Measurements from ENCODE around the gene ARHGEF26.

ARHGEF26 gene

GRCh38 chr3:154240235-154240634 lies 119.0 kb downstream of the ARHGEF26 start:
- DNase-seq (ENCODE audit: low read depth in 1 of 2, low spot score in 1 of 2), result no peak
- Histone ChIP-seq H3K27ac (replicated peaks) (no peak overlapping the region), H3K27me3 (ENCODE audit: insufficient read depth, poor library complexity, severe bottlenecking) (no peaks in the 10 kb centered on the region), H3K4me3 (replicated peaks; ENCODE audit: insufficient read depth, low read length) (no peak overlapping the region)
- TF ChIP-seq GABPA (IDR thresholded peaks at IDR 0.05; ENCODE audit: low read depth), result no peak
- no peak for TF ChIP-seq POLR2AphosphoS5 (IDR thresholded peaks at IDR 0.05; ENCODE audit: low read depth)
- TF ChIP-seq SPI1 (IDR thresholded peaks at IDR 0.05; ENCODE audit: borderline replicate concordance, low read depth), result no peak
- TF ChIP-seq CTCF (IDR thresholded peaks at IDR 0.05; ENCODE audit: insufficient read depth, low read length), result no peak
- no peak for TF ChIP-seq REST (IDR thresholded peaks at IDR 0.05; ENCODE audit: insufficient replicate concordance, low read depth)

- H3K27me3 ChIP-seq (ENCODE audit: insufficient read depth, poor library complexity, severe bottlenecking), result no peaks in the 10 kb centered on the region
- DNase-seq (ENCODE audit: low read depth in 1 of 2, low spot score in 1 of 2), result no peak
- H3K4me3 ChIP-seq (replicated peaks; ENCODE audit: insufficient read depth, low read length), result no peak overlapping the region
- no peak overlapping the region for H3K27ac ChIP-seq (replicated peaks)
- TF ChIP-seq GABPA (IDR thresholded peaks at IDR 0.05; ENCODE audit: low read depth), result no peak
- TF ChIP-seq REST (IDR thresholded peaks at IDR 0.05; ENCODE audit: insufficient replicate concordance, low read depth), result no peak
- no peak for TF ChIP-seq SPI1 (IDR thresholded peaks at IDR 0.05; ENCODE audit: borderline replicate concordance, low read depth)
- TF ChIP-seq CTCF (IDR thresholded peaks at IDR 0.05; ENCODE audit: insufficient read depth, low read length), result no peak
- no peak for TF ChIP-seq POLR2AphosphoS5 (IDR thresholded peaks at IDR 0.05; ENCODE audit: low read depth)
These were observed 120.3 kb downstream of the ARHGEF26 start for GRCh38 chr3:154241496-154241895.

- TF ChIP-seq SPI1 (IDR thresholded peaks at IDR 0.05; ENCODE audit: borderline replicate concordance, low read depth) (no peak), POLR2AphosphoS5 (IDR thresholded peaks at IDR 0.05; ENCODE audit: low read depth) (no peak), GABPA (IDR thresholded peaks at IDR 0.05; ENCODE audit: low read depth) (no peak), CTCF (IDR thresholded peaks at IDR 0.05; ENCODE audit: insufficient read depth, low read length) (no peak), REST (IDR thresholded peaks at IDR 0.05; ENCODE audit: insufficient replicate concordance, low read depth) (no peak)
- DNase-seq (ENCODE audit: low read depth in 1 of 2, low spot score in 1 of 2), result no peak
- Histone ChIP-seq H3K27ac (replicated peaks) (no peak overlapping the region), H3K27me3 (ENCODE audit: insufficient read depth, poor library complexity, severe bottlenecking) (no peaks in the 10 kb centered on the region), H3K4me3 (replicated peaks; ENCODE audit: insufficient read depth, low read length) (no peak overlapping the region)
These were observed 121.6 kb downstream of the ARHGEF26 start for GRCh38 chr3:154242766-154243165.

Measured in HL-60 (cell line).